H4 (cell line): Measurements from ENCODE around the gene RANBP10. TPM values are rescaled to one million over a fixed set of nuclear protein-coding genes. Genes with fewer than 3 reads are reported as not detected.
"Not testable (repeated sequence)": the region's sequence is repeated elsewhere in the genome, so short reads cannot be mapped to it uniquely, and the experiment has no call there.

Experiments used
- DNase-seq: peaks from one replicate; pipeline ENCODE4 v3.0.0-alpha.2; 2015; ENCODE audit warnings: low spot score
- total RNA-seq: library from RNA; depleted of rRNA; stranded (reverse); fragments of >200 nt; shearing (Covaris generic); gene quantifications from 2 replicates; pipeline ENCODE4 v1.2.3, GENCODE V29; 2014

RANBP10 gene
- total RNA-seq, 1 experiment from 2014 or later = 3.2 TPM

DNA sequence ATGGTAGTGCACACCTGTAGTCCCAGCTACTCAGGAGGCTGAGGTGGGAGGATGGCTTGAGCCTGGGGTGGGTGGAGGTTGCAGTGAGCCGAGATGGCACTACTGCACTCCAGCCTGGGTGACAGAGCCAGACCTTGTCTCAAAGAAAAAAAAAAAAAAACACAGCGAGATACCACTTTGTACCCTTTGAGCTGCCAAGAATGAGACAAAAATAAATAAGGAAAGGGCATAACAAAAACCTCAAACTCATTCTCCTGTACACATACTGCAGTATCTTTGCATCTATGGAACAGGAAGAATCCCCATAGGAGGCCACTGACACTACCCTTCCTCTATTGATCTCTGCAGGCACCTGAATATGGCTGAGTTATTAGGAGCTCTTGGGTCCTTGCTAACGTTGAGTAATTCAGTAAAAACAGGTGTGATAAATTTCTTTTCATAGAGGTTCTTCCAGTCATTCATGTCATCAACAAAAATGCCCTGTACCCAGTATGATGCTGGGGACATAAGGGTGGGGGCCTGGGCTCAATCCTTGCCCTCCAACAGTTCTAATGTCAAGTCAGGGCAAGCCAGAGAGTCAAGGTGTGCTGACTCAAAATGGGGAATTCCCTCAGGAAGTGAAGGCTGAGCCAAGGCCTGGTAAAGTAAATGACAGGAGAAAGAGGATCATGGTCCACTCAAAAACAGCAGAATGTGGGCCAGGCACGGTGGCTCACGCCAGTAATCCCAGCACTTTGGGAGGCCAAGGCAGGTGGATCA is 26.9 kb downstream of the RANBP10 start:
- DNase-seq = no peak

DNA sequence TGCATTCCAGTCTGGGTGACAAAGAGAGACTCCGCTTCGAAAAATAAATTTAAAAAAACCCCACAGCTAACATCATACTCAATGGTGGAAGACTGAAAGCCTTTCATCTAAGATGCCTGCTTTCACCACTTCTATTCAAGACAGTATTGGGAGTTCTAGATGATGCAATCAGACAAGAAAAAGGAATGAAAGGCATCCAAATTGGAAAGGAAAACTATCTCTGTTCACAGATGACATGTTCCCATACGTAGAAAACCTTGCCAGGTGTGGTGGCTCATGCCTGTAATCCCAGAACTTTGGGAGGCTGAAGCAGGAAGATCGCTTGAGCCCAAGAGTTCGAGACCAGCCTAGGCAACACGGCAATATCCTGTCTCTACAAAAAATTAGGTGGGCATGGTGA is 31.1 kb downstream of the RANBP10 start:
- DNase-seq = no peak

DNA sequence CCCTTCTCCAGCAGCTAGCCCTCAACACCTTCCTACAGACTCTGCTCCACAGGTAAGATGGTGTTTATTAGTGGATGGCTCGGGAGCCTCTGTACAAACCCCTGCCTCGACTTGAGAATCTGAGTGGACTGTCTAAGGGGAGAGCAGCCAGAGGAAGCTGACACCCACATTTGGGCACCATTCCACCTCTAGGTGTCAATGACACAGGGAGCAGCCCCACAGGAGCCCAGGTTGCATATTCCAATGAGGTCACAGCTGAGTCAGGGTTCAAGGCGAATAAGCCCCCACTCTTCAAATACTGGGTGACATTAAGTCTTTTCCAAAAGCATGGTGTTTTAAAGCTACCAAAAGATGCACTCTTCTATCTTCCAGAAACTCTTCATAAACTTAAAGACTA is 31.9 kb downstream of the RANBP10 start:
- no peak for DNase-seq

DNA sequence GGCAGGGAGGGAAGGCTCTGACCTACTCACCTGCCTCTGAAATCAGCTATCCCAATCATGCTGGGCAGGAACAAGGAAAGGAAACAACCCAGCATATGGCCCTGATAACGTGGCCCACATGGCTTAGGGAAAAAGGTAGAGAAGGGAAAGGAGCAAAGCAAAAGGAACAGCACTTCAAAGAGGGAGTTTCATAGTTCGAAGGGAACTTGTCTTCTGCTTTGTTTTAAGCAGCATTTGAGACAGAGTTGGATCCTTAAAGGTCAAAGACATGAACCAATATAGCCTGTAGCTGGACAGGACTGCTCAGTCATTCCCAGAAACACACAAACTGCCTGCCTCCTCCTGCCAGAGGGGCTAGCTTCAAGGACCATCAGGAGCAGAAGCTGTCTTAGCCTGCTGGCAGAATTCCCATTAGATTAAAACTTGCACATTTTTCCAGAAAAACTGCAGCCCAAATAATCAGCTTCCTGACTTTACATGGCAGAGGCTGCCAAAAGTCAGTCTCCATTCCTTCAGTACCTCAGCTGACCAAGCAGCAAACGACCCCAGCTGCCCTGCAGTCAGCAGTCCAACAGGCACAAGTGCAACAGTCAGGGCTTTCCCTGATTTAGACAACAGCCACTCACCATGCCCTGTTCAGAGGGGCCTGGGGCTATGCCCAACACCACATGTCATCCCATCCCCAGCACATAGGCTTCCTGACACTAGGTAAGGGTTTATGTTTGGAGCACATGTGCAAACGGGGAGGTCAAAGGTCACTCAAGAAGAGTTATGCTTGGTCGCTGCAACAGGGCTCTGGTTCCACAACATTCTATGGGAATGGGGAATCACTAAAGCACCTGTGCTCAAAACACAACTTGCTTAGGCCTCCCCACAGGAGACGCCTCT is 32.5 kb downstream of the RANBP10 start:
- no peak for DNase-seq

DNA sequence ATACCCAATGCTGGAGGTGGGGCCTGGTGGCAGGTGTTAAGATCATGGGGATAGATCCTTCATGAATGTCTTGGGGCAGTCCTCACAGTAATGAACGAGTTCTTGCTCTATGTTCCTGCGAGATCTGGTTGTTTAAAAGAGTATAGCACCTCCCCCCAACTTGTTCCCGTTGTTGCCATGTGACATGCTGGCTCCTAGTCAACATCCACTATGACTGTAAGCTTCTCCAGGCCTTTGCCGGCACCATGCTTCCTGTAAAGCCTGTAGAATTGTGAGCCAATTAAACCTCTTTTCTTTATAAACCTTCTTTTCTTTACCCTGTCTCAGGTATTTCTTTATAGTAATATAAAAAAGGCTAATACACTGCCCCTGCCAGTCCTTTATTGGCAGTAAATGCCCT is 33.3 kb downstream of the RANBP10 start:
- DNase-seq = no peak

DNA sequence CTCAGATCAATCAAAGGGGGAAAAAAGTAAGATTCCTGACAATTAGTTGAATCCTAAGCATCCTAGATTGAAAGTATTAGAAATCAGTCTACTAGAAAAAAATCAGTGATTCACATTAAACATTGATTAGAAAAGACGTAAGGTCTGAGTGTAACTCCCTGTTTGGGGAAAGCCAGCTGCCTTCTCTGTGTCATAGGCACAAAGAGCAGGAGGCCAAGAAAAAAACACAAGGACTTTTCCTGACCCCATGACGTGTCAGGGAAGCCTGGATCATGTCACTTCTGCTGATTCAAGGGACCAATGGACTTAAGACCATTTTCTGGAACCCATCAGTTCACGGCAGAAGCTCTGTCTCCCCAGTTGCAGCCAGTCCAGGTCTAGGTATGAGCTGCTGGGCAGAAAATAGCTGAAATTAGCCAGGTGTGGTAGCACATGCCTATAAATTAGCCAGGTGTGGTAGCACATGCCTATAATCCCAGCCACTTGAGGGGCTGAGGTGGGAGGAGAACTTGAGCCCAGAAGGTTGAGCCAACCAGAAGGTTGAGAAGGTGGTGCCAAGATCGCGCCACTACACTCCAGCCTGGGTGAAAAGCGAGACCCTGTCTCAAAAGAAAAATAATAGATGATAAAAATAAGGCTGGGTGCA is 35.9 kb downstream of the RANBP10 start:
- DNase-seq = no peak

DNA sequence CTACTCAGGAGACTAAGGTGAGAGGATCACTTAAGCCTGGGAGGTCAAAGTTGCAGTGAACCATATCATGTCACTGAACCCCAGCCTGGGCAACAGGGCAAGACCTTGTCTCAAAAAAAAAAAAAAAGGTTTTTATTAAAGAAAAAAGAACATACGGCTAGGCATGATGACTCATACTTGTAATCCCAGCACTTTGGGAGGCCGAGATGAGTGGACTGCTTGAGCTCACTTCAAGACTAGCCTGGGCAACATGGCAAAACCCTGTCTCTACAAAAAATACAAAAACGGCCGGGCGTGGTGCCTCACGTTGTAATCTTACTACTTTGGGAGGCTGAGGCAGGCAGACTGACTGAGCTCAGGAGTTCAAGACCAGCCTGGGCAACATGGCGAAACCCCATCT is 38.4 kb downstream of the RANBP10 start:
- DNase-seq = no peak

DNA sequence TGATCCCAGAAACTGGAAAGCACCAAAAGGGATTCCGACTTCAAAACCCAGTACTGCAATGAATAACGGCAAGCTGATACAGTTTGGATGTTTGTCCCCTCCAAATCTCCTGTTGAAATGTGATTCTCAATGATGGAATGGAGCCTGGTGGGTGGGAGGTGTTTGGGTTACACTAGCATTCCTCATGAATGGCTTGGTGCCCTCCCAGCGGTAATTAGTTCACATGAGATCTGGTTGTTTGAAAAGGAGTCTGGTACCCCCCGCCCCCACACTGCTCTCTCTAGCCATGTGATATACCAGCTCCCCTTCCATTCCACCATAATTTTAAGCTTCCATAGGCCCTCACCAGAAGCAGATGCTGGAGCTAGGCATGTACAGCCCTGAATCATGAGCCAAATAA is 40.1 kb downstream of the RANBP10 start:
- DNase-seq = no peak

DNA sequence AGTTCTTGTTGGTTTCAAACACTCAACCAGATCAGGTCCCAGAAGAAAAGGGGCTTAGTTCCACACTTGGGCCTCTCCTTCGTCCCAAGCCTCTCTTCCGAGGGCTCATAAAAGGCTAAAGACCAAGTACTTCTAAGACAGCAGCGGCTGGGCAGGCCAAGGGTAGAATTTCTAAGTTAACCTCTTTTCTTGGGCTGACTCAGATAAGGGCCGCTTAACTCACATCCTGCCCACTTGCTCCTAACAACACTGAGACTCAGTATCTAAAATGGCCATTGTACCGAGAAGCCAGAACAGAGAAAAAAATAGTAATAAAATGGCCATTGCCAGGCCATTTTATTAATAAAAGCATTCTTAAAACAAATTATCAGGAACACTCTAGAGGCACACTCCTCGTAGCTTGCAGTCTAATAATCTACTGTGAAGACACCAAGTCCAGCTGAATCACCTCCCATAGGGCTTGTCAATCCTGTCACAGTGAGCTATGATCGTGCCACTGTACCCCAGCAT is 42.1 kb downstream of the RANBP10 start:
- no peak for DNase-seq

DNA sequence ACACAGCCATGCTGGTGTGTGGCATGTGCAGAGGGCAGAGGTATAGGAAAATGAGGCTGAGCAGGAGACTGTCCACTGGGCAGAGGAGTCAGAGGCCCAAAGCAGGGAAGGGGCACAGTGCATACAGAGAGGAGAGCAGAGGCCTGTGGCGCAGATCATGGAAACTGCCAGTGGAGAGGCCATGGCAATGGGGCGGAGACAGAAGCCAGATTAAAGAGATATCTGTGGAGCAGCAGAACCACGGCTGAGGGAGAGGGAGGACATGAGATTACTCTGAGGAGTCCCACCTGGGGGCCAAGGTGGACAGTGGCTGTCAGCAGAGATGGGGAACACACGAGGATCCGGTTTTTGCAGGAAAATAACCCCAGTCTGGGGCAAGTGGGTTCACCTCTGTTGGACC is 43.3 kb downstream of the RANBP10 start:
- no peak for DNase-seq

DNA sequence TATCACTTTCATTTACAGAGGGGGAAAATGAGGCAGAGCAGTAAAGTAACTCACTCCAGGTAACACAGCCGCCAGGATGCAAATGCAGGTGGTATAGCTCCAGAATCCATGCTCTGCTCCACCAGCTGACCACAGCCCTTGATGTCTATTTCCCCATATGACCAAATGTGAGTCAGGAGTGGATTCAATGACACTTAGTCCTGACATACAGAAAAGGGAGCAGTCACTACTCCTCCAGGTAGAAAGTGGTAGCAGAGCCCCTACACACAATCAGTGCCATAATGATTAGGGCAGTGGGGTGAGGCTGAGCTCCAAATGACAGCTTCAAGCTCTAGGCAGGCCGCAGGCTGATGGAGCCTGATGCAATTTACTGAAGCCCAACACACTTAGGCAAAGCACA is 44.0 kb downstream of the RANBP10 start:
- DNase-seq = no peak

DNA sequence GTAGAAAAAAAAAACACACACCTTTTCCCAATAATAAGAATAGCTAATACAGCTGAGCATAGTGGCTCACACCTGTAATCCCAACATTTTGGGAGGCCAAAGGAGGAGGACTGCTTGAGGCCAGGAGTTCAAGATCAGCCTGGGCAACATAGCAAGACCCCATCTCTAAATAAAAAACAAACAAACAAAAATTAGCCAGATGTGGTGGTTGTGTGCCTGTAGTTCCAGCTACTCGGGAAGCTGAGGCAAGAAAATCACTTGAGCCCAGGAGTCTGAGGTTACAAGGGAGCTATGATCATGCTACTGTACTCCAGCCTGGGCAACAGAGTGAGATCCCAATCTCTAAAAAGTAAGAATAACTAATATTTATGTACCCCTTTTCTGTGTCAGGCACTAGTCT is 44.4 kb downstream of the RANBP10 start:
- DNase-seq = no peak

DNA sequence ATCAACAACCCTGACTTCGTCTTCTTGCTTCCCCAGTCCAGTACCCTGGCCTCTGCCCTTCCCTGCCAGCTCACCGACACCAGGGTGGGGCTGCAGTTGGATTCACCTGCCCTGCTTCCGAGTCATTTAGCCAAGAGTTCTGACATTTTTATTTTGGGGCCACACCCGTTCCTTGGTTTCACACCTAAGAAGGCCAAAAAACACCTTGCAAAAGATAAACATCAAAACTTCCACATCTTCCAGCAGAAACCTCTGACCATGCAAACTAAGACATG is 45.5 kb downstream of the RANBP10 start:
- DNase-seq = no peak

DNA sequence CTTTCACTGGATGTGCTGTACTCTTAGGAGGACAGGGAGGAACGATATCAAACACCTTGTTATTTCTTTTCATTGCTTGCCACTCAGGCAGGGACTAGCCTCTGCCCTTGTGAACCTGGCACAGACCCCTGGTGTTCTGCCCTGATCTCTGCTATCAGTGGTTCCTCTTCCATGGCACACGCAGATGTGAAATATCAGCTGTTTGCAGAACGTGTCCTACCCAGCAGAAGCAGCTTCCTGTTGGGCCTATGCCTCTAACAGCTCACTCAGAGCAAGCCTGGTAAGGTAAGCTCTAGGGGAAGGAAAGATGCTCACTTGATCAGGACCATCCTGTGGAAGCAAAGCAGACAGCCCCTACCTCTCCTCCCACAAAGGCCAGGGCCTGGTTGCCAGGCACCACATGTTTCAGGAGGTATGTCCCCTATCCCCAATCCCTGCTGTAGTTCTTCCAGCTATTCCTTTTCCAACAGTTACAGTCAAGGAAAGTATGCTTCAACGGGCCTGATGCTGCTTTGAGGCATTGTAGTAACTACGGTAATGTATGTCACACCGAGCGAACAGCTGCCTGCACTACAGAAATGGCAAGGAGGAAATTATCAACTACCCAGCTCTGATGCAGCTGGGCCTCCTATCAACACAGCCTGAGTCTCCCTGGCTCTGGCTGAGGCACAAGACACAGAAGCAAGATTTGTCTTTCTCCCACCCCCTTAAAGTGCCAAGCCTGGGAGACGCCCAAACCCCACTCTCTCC is 46.0 kb downstream of the RANBP10 start:
- DNase-seq = no peak

DNA sequence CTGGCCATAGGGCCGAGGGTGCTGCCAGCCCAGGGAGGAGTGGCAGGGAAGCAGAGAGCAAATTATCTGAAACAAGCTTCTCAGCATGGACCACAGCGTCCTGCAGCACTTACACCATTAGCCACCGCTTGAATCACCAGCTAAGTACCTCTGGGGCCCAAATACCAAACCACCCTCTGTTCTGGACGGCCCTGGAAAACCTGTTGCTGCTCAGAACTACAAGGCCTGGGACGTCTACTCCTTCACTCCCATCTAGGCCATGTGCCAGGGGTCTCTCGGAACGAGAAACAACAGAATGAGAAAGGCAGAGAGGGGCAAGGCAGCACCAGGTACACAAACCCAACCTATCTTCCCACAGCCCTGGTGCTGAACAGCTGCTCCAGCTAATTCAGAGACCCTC is 47.4 kb downstream of the RANBP10 start:
- no peak for DNase-seq

DNA sequence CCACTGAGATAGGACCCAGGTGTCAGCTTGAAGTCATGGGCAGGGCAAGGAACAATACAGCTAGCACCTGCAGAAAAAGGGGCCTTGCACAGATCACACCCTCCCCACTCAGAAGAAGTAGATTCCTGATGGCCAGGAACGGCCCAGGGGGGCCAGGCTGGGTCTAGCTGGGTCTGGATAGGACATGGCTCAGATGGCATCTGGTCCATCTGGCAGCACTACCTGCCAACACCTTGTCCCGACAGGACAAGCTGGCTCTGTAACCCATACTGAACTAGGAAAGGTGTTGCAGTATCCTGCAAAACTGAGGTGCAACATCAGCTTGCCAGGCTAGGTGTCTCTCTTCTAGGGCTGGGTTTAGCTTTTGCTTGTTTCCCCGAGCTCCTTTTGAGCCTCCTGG is 48.4 kb downstream of the RANBP10 start:
- DNase-seq = no peak

DNA sequence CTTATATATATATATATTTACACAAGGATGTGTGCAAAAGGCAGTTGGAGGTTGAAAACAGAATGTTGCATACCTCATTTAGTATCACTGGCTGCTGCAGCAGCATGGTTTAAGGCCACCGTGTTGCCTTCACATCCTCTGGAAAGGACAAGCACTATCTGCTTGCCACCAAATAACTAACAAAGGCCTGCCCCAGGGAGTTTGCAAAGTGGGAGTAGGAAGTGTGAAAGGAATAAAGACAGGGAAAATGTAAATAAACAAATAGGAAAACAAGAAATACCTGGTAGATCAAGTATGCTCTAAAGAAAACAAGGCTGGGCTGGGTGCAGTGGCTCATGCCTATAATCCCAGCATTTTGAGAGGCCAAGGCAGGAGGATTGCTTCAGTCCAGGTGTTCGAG is 53.7 kb downstream of the RANBP10 start:
- DNase-seq = no peak

DNA sequence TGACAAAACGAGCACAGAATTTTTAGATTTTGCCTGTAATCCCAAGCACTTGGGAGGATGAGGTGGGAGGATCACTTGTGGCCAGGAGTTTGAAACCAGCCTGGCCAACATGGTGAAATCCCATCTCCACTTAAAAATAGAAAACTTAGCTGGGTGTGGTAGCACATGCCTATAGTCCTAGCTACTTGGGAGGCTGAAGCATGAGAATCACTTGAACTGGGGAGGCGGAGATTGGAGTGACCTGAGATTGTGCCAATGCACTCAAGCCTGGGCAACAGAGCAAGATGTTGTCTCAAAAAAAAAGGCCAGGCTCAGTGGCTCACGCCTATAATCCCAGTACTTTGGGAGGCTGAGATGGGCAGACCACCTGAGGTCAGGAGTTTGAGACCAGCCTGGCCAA is 55.0 kb downstream of the RANBP10 start:
- not testable (repeated sequence) for DNase-seq

DNA sequence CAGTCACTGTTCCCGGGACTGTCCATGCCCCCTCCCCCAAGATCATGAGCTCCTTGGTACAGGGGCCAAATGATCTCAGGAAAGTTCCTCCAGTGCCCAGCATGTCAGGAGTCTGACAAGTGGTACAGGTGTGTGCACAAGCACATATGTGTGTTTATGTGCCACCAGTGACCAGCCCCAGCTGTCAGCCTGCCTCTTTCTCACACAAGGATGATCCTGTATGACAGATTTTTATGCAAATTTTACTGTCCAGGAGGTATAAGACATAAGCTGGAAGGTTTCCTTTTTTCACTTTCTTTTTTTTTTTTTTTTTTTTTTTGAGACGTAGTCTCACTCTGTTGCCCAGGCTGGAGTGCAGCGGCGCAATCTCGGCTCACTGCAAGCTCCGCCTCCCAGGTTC is 55.9 kb downstream of the RANBP10 start:
- no peak for DNase-seq

DNA sequence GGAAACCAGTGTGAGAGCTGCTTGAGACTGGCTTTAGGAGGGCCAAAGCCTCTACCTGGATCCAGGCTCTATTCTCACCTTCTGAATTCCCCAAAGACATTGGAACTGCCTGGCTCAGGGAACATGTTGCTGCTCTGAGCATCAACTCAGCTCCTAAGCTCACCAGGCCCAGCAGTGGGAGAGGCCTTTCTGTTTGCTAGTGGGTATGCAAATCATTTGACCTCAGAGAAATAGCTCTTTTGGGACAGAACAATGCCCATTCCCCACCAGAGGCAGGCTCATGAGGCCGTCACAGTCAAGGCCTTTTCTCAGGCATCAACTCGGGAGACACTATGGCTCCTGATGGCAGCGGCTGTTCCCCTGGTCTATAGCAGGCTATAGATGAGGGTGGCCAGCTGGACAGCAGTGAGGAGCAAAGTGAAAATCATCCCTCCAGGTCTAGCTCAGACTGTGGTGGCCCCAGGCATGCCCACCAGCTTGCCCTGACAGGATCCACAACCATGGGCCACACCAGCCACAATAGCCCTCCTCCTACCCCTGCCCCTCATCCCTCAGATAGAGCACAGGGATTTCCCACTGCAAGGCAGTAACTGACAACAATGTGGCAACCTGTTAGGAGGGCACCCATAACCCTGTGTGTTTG is 56.8 kb downstream of the RANBP10 start:
- DNase-seq = no peak

DNA sequence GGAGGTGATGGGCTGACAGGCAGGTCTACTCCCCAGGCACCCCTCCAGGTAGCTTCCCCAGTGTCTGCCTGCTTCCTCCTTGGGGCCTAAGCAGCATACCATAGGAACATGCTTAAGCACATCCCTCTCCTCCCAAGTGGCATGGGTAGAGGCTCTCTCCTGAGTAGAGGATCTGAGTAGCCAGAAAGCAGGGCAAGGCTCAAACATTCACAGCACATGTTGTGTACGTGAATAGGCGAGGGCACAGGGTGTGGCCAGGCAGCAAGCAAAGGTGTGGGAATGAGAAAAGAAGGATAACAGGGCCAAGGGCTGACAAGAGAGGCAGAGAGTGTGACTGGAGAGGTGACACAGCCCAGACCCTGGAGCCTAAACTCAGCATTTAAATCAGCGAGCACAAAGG is 57.5 kb downstream of the RANBP10 start:
- DNase-seq = no peak

DNA sequence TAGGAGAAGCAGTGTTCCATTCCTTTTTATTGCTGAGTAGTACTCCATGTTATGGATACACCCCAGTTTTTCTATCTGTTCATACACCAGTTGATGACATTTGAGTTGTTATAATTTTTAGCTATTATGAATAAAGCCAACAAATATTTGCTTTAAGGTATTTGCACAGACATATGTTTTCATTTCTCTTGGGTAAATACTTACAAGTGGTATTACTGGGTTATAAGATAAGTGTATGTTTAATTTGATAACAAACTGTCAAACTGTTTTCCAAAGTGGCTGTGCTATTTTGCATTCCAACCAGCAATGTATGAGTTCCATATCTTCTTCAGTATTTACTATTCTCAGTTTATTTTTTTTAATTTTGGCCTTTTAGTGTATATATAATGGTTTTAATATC is 59.5 kb downstream of the RANBP10 start:
- no peak for DNase-seq
